K562 (cell line): ENCODE data around the gene TET2. TPM values are rescaled to one million over a fixed set of nuclear protein-coding genes. Genes with fewer than 3 reads are reported as not detected.

Source experiments
- ATAC-seq: fragments of 200-7000 bp; cut with Tn5 transposase; 3 replicates; pipeline ENCODE4 v1.9.1; 2020; ENCODE audit warnings: moderate library complexity
- BruUV-seq: library from RNA; stranded (reverse); fragments of 400-500 nt; replicated peaks from 2 replicates; lab custom pipeline; 2021; lab: Mats Ljungman, UMichigan
- CTCF ChIA-PET: fragments of 300-600 bp; formaldehyde crosslinking; extraction: SDS; loops from one replicate; lab custom pipeline; 2021; ENCODE audit warnings: low intra/inter-chr PET ratio; lab: Yijun Ruan, JAX
- POLR2A ChIA-PET: fragments of 300-600, 350-650 bp; sonication (Branson Sonifier 250); formaldehyde crosslinking; extraction: SDS; loops from one replicate; lab custom pipeline; 2021; ENCODE audit warnings: antibody characterized with exemption, inconsistent platforms; lab: Yijun Ruan, JAX
- DNase-seq, 4 experiments: peaks; one replicate each; pipeline versions ENCODE4 v3.0.0 to v3.0.0-alpha.2; 2011 to 2018; ENCODE audit warnings: low spot score in 3 of 4, mixed read lengths in 3 of 4; ENCODE audit errors: extremely low read depth in 1 of 4
- FAIRE-seq: peaks from 2 replicates; lab custom pipeline; 2011; peaks lifted over from hg19 to GRCh38; lab: Jason Lieb, UNC
- H2AFZ ChIP-seq: 2 replicates; pipeline ENCODE4 v1.6.0; 2011; ENCODE audit warnings: low read depth, low read length, control low read depth, inconsistent platforms
- H3K27ac ChIP-seq: fragments of 200-600 bp; 3 replicates; pipeline ENCODE4 v1.8.0; 2011; ENCODE audit warnings: low read depth, mild to moderate bottlenecking, control low read depth, inconsistent platforms, low read length, moderate library complexity, mixed read lengths; ENCODE audit errors: extremely low read depth
- H3K27me3 ChIP-seq, 2 experiments: fragments of 300-600 bp in 1 of 2; 2 replicates in 1 of 2; 3 replicates in 1 of 2; pipeline versions ENCODE4 v1.6.0 to v1.8.0; 2011; ENCODE audit warnings: inconsistent platforms in 2 of 2, low read length in 2 of 2, mild to moderate bottlenecking in 1 of 2, mixed read lengths in 1 of 2, moderate library complexity in 1 of 2; ENCODE audit not compliant: control insufficient read depth in 2 of 2, insufficient read depth in 2 of 2
- H3K36me3 ChIP-seq: fragments of 300-600 bp; 3 replicates; pipeline ENCODE4 v1.8.0; 2011; ENCODE audit warnings: mild to moderate bottlenecking, low read length, inconsistent platforms; ENCODE audit not compliant: control insufficient read depth, insufficient read depth
- H3K4me1 ChIP-seq, 2 experiments: fragments of 200-600 bp in 1 of 2; replicated peaks in 1 of 2; 2 replicates in 1 of 2; 3 replicates in 1 of 2; pipeline versions ENCODE4 v1.5.1 to v1.8.0; 2011; ENCODE audit warnings: inconsistent platforms in 2 of 2, low read length in 2 of 2, mild to moderate bottlenecking in 1 of 2, mixed read lengths in 1 of 2, moderate library complexity in 1 of 2; ENCODE audit not compliant: control insufficient read depth in 2 of 2, insufficient read depth in 2 of 2
- H3K4me2 ChIP-seq: 2 replicates; pipeline ENCODE4 v1.6.1; 2011; ENCODE audit warnings: low read length, control low read depth, inconsistent platforms, mixed read lengths; ENCODE audit not compliant: insufficient read depth
- H3K4me3 ChIP-seq: fragments of 200-600 bp; sonication (generic), shearing (Covaris generic); 2 replicates; pipeline ENCODE4 v1.5.1; 2016; ENCODE audit warnings: control low read depth, inconsistent platforms
- H3K79me2 ChIP-seq: fragments of 200-600 bp; 3 replicates; pipeline ENCODE4 v1.8.0; 2011; ENCODE audit warnings: low read length, inconsistent platforms; ENCODE audit not compliant: control insufficient read depth, insufficient read depth
- H3K9ac ChIP-seq, 2 experiments: 2 replicates each; pipeline versions ENCODE4 v1.6.0 to v1.6.1; 2011; ENCODE audit warnings: low read depth in 2 of 2, low read length in 2 of 2, control low read depth in 1 of 2, inconsistent platforms in 1 of 2, mild to moderate bottlenecking in 1 of 2, mixed read lengths in 1 of 2; ENCODE audit not compliant: insufficient read depth in 1 of 2
- H3K9me1 ChIP-seq: one replicate; pipeline ENCODE4 v1.6.0; 2011; ENCODE audit warnings: inconsistent platforms, mild to moderate bottlenecking, low read length, moderate library complexity; ENCODE audit not compliant: control insufficient read depth, insufficient read depth
- H3K9me3 ChIP-seq: replicated peaks from 2 replicates; pipeline ENCODE4 v1.5.1; 2011; ENCODE audit warnings: low read depth, low read length, inconsistent platforms; ENCODE audit not compliant: control insufficient read depth, insufficient read depth
- H4K20me1 ChIP-seq: replicated peaks from 2 replicates; pipeline ENCODE4 v1.6.1; 2011; ENCODE audit warnings: low read length, inconsistent platforms, mixed read lengths; ENCODE audit not compliant: control insufficient read depth, insufficient read depth
- ARHGAP35 ChIP-seq: fragments of 450-650 bp; IDR thresholded peaks from 2 replicates; pipeline ENCODE4 v1.6.1; 2018; ENCODE audit not compliant: partially characterized antibody
- CEBPB ChIP-seq: fragments of 450-650 bp; IDR thresholded peaks from 2 replicates; pipeline ENCODE4 v1.6.1; 2016; ENCODE audit warnings: missing genetic modification characterization, missing compliant biosample characterization
- CUX1 ChIP-seq: fragments of 200-800 bp; sonication (Bioruptor generic); IDR thresholded peaks from 2 replicates; pipeline ENCODE4 v1.6.1; 2016; ENCODE audit warnings: missing genetic modification characterization, missing compliant biosample characterization
- E2F4 ChIP-seq: sonication (generic); formaldehyde crosslinking; IDR thresholded peaks from 2 replicates; pipeline ENCODE4 v1.8.0; 2022; ENCODE audit warnings: mild to moderate bottlenecking, low read depth, missing genetic modification reagents
- GTF2F1 ChIP-seq: IDR thresholded peaks from 2 replicates; pipeline ENCODE4 v1.6.1; 2011; ENCODE audit warnings: low read depth, low read length, improper control_type of control experiment
- NCOR1 ChIP-seq: fragments of 450-650 bp; IDR thresholded peaks from 2 replicates; pipeline ENCODE4 v1.6.1; 2016; ENCODE audit warnings: mild to moderate bottlenecking, moderate library complexity
- POLR2AphosphoS2 ChIP-seq: IDR thresholded peaks from 2 replicates; pipeline ENCODE4 v1.6.1; 2012; ENCODE audit warnings: low read length, improper control_type of control experiment
- SREBF1 ChIP-seq: fragments of 150-350 bp; IDR thresholded peaks from 2 replicates; pipeline ENCODE4 v1.6.1; 2014; ENCODE audit warnings: antibody characterized with exemption, low read depth, low read length, borderline replicate concordance
- TAF15 ChIP-seq: fragments of 200-400 bp; formaldehyde crosslinking; IDR thresholded peaks from 2 replicates; pipeline ENCODE4 v1.6.1; 2017; ENCODE audit warnings: mild to moderate bottlenecking, low read depth, low read length, moderate library complexity
- TEAD1 ChIP-seq, 2 experiments: fragments of 450-650 bp in 1 of 2; sonication (generic) in 1 of 2; formaldehyde crosslinking; IDR thresholded peaks; 2 replicates each; pipeline versions ENCODE4 v1.4.0 to v1.8.0; 2020 to 2022; ENCODE audit warnings: mild to moderate bottlenecking in 2 of 2, missing genetic modification reagents in 1 of 2
- TRIM25 ChIP-seq: fragments of 450-650 bp; IDR thresholded peaks from 2 replicates; pipeline ENCODE4 v1.7.0; 2016; ENCODE audit warnings: borderline replicate concordance
- ZNF280A ChIP-seq: fragments of 450-650 bp; IDR thresholded peaks from 2 replicates; pipeline ENCODE4 v1.6.1; 2018; ENCODE audit warnings: mild to moderate bottlenecking, low read depth; ENCODE audit not compliant: partially characterized antibody
- WGBS: fragments of 100-300 bp; shearing (Covaris generic); methylation state at CpG from one replicate; pipeline ENCODE4 v1.1.6; 2016; ENCODE audit warnings: low coverage, mixed read lengths; ENCODE audit not compliant: insufficient coverage; ENCODE audit errors: missing lambda C conversion rate; 5-methylcytosine and 5-hydroxymethylcytosine counted together
- in situ Hi-C: fragments of 300-500 bp; cut with MboI; formaldehyde crosslinking; loops from 4 replicates; pipeline ENCODE4 v1.15.0; 2018; ENCODE audit warnings: inconsistent platforms, mixed read lengths
- intact Hi-C: fragments of 100-400 bp; cut with micrococcal nuclease; formaldehyde crosslinking; loops from 2 replicates; pipeline ENCODE4 v1.14.2; 2022
- polyA plus RNA-seq, 8 experiments: library from polyadenylated mRNA; depleted of rRNA in 4 of 8; stranded (reverse) in 5 of 8; unstranded in 3 of 8; fragments of >200 nt; fragmentation: Nextera tagmentation in 2 of 8; fragmentation: Illumina TruSeq in 1 of 8; extraction: Ambion mirVana in 2 of 8; extraction: Trizol in 1 of 8; gene quantifications; 2 replicates each; pipeline versions ENCODE4 v1.2.1 to v1.2.3, GENCODE V29; 2011 to 2014; ENCODE audit warnings: inconsistent platforms in 1 of 8, missing spikeins in 1 of 8
- total RNA-seq, 7 experiments: library from RNA; depleted of rRNA in 6 of 7; stranded (reverse); fragments of >200 nt in 6 of 7; fragmentation: Illumina TruSeq in 2 of 7; extraction: Trizol in 2 of 7; gene quantifications; 2 replicates each; pipeline versions ENCODE4 v1.2.1 to v1.2.3, GENCODE V29; 2011 to 2021; ENCODE audit warnings: low replicate concordance in 1 of 7

Gene TET2
- total and polyA plus RNA-seq, 9 of the 15 experiments (the other 6 are each of a cell fraction or from before 2014, with no cell fraction given), result 0.80 to 11.1 (median 4.9) TPM

GRCh38 chr4:105153749-105154148 lies 7.1 kb downstream of the TET2 start (continued):
- TF ChIP-seq CUX1 (CRISPR knock-in tag) (no peak), ARHGAP35 (no peak)

- ChIA-PET CTCF (no interaction called here), POLR2A (no interaction called here)
- H3K27ac ChIP-seq, result no peak overlapping the region
- no peak overlapping the region for H2AFZ ChIP-seq
- no peak for DNase-seq
- BruUV-seq, result no TSS peak
- ATAC-seq, result no peak
- no peaks in the 10 kb centered on the region for H3K27me3 ChIP-seq
- no peak for FAIRE-seq
- no peaks in the 10 kb centered on the region for H4K20me1 ChIP-seq
- intact Hi-C loops (no loop called here), in situ Hi-C loops (no loop called here)
- WGBS, result 81% methylated on average over 5 of the region's 5 CpGs
- H3K9me3 ChIP-seq, result no peaks in the 10 kb centered on the region
- H3K4me2 ChIP-seq, result no peak overlapping the region
- H3K9ac ChIP-seq, result no peak overlapping the region
- H3K4me3 ChIP-seq, result no peak overlapping the region
- peaks cover 50% of the 10 kb centered on the region for H3K79me2 ChIP-seq
- H3K36me3 ChIP-seq, result no peaks in the 10 kb centered on the region
- peaks cover 0 to 4% of the 10 kb centered on the region in 2 experiments; a peak in 2 of 5 replicates for H3K4me1 ChIP-seq
- H3K9me1 ChIP-seq, result no peaks in the 10 kb centered on the region
- TF ChIP-seq ZNF280A (no peak), E2F4 (CRISPR knock-in tag) (no peak), POLR2AphosphoS2 (no peak), SREBF1 (no peak), GTF2F1 (no peak), TAF15 (no peak), TRIM25 (no peak), TEAD1 (CRISPR knock-in tag; IDR thresholded peaks at IDR 0.05) (no peak), NCOR1 (no peak), CEBPB (tag) (no peak)
These were observed 7.9 kb downstream of the TET2 start for GRCh38 chr4:105154576-105154975.
